H1 (cell line): ENCODE data around the gene GZF1. TPM values are rescaled to one million over a fixed set of nuclear protein-coding genes. Genes with fewer than 3 reads are reported as not detected.

Experiments
- CTCF ChIA-PET: fragments of 300-600 bp; sonication (Branson Sonifier 250); formaldehyde crosslinking; loops from one replicate; lab custom pipeline; 2021; ENCODE audit not compliant: partially characterized antibody; lab: Charles Lee
- POLR2A ChIA-PET: fragments of 300-600 bp; sonication (Branson Sonifier 250); formaldehyde crosslinking; loops from one replicate; lab custom pipeline; 2021; ENCODE audit warnings: inconsistent platforms; ENCODE audit not compliant: partially characterized antibody; lab: Charles Lee
- DNase-seq, 2 experiments: peaks; one replicate each; pipeline versions ENCODE4 v3.0.0 to v3.0.0-alpha.2; 2010 to 2022; ENCODE audit warnings: low spot score in 2 of 2, low read depth in 1 of 2, mixed read lengths in 1 of 2
- FAIRE-seq: peaks from 2 replicates; lab custom pipeline; 2011; peaks lifted over from hg19 to GRCh38; lab: Jason Lieb, UNC
- H2AFZ ChIP-seq: 2 replicates; pipeline ENCODE4 v1.8.1; 2012; ENCODE audit warnings: low read length, inconsistent platforms
- H2AK5ac ChIP-seq: 2 replicates; pipeline ENCODE4 v1.6.1; 2013; ENCODE audit warnings: low read depth, low read length
- H2BK120ac ChIP-seq: replicated peaks from 2 replicates; pipeline ENCODE3; 2013; ENCODE audit warnings: low read depth, low read length, inconsistent platforms
- H2BK12ac ChIP-seq: 2 replicates; pipeline ENCODE4 v1.6.1; 2013; ENCODE audit warnings: low read depth, low read length
- H2BK15ac ChIP-seq: 2 replicates; pipeline ENCODE4 v1.6.1; 2013; ENCODE audit warnings: low read length
- H2BK20ac ChIP-seq: 2 replicates; pipeline ENCODE4 v1.6.1; 2013; ENCODE audit warnings: low read length
- H2BK5ac ChIP-seq: 2 replicates; pipeline ENCODE4 v1.6.1; 2013; ENCODE audit warnings: low read depth, low read length
- H3K14ac ChIP-seq: 2 replicates; pipeline ENCODE4 v1.6.1; 2013; ENCODE audit warnings: inconsistent platforms; ENCODE audit not compliant: insufficient read length
- H3K18ac ChIP-seq: 2 replicates; pipeline ENCODE4 v1.6.1; 2013; ENCODE audit warnings: low read length; ENCODE audit errors: extremely low read depth
- H3K23ac ChIP-seq: 2 replicates; pipeline ENCODE4 v1.6.1; 2013; ENCODE audit warnings: inconsistent platforms; ENCODE audit not compliant: insufficient read length
- H3K23me2 ChIP-seq: 2 replicates; pipeline ENCODE4 v1.6.1; 2013; ENCODE audit warnings: low read depth, low read length
- H3K27ac ChIP-seq: 2 replicates; pipeline ENCODE4 v1.6.1; 2011; ENCODE audit warnings: low read depth, low read length, inconsistent platforms
- H3K27me3 ChIP-seq, 4 experiments: replicated peaks in 1 of 4; 1 replicate in 1 of 4; 2 replicates in 3 of 4; pipeline versions ENCODE4 v1.6.1 to v1.8.1; 2011 to 2013; ENCODE audit warnings: low read length in 3 of 4, mild to moderate bottlenecking in 3 of 4, inconsistent platforms in 2 of 4, mixed read lengths in 2 of 4, moderate library complexity in 1 of 4; ENCODE audit not compliant: control insufficient read depth in 3 of 4, insufficient read depth in 3 of 4; ENCODE audit errors: extremely low read depth in 1 of 4
- H3K36me3 ChIP-seq, 4 experiments: 2 replicates each; pipeline versions ENCODE4 v1.6.1 to v1.8.1; 2011 to 2013; ENCODE audit warnings: mild to moderate bottlenecking in 4 of 4, low read length in 3 of 4, moderate library complexity in 2 of 4, control low read depth in 1 of 4, inconsistent platforms in 1 of 4; ENCODE audit not compliant: insufficient read depth in 4 of 4, control insufficient read depth in 2 of 4
- H3K4ac ChIP-seq: replicated peaks from 2 replicates; pipeline ENCODE3; 2013; ENCODE audit warnings: low read length, low read depth, mixed read lengths, inconsistent platforms; ENCODE audit not compliant: insufficient read length
- H3K4me1 ChIP-seq, 4 experiments: replicated peaks in 1 of 4; 1 replicate in 1 of 4; 2 replicates in 3 of 4; pipeline versions ENCODE4 v1.6.1 to v1.8.1; 2011 to 2013; ENCODE audit warnings: low read length in 3 of 4, inconsistent platforms in 2 of 4, mixed read lengths in 1 of 4; ENCODE audit not compliant: insufficient read depth in 4 of 4, control insufficient read depth in 3 of 4
- H3K4me2 ChIP-seq, 2 experiments: 2 replicates each; pipeline versions ENCODE4 v1.6.1 to v1.8.1; 2011 to 2013; ENCODE audit warnings: low read depth in 2 of 2, low read length in 2 of 2, control low read depth in 1 of 2, inconsistent platforms in 1 of 2, mild to moderate bottlenecking in 1 of 2; ENCODE audit not compliant: insufficient read depth in 1 of 2
- H3K4me3 ChIP-seq, 4 experiments: fragments of 200-600, 300-600 bp in 1 of 4; sonication (generic), shearing (Covaris generic), sonication (Bioruptor Twin) in 1 of 4; 2 replicates each; pipeline versions ENCODE4 v1.5.1 to v1.8.1; 2011 to 2016; ENCODE audit warnings: low read length in 4 of 4, low read depth in 3 of 4, control low read depth in 2 of 4, inconsistent platforms in 2 of 4, mild to moderate bottlenecking in 2 of 4, mixed read lengths in 1 of 4, moderate library complexity in 1 of 4; ENCODE audit not compliant: insufficient read depth in 2 of 4; ENCODE audit errors: extremely low read depth in 1 of 4
- H3K56ac ChIP-seq: replicated peaks from 2 replicates; pipeline ENCODE3; 2013; ENCODE audit warnings: low read depth, mild to moderate bottlenecking, mixed read lengths, low read length, inconsistent platforms; ENCODE audit not compliant: insufficient read length
- H3K79me1 ChIP-seq: 2 replicates; pipeline ENCODE4 v1.6.1; 2013; ENCODE audit warnings: low read depth, low read length, control low read depth
- H3K79me2 ChIP-seq, 2 experiments: 2 replicates each; pipeline versions ENCODE4 v1.6.1 to v1.8.1; 2012 to 2013; ENCODE audit warnings: low read length in 2 of 2, mild to moderate bottlenecking in 2 of 2, inconsistent platforms in 1 of 2; ENCODE audit not compliant: insufficient read depth in 2 of 2, control insufficient read depth in 1 of 2
- H3K9ac ChIP-seq, 4 experiments: replicated peaks in 1 of 4; 1 replicate in 1 of 4; 2 replicates in 3 of 4; pipeline versions ENCODE4 v1.6.1 to v1.8.1; 2011 to 2013; ENCODE audit warnings: low read depth in 3 of 4, low read length in 3 of 4, control low read depth in 2 of 4, mild to moderate bottlenecking in 2 of 4, moderate library complexity in 2 of 4, inconsistent platforms in 1 of 4; ENCODE audit errors: extremely low read depth in 1 of 4
- H3K9me3 ChIP-seq, 2 experiments: 2 replicates each; pipeline versions ENCODE4 v1.6.1 to v1.8.1; 2012 to 2013; ENCODE audit warnings: mild to moderate bottlenecking in 2 of 2, moderate library complexity in 2 of 2, control low read depth in 1 of 2, inconsistent platforms in 1 of 2, low read depth in 1 of 2, low read length in 1 of 2, mixed read lengths in 1 of 2; ENCODE audit not compliant: insufficient read depth in 2 of 2
- H4K20me1 ChIP-seq, 2 experiments: replicated peaks in 1 of 2; 2 replicates each; pipeline versions ENCODE3 to v1.8.1; 2011 to 2013; ENCODE audit warnings: inconsistent platforms in 2 of 2, low read length in 2 of 2, mild to moderate bottlenecking in 1 of 2; ENCODE audit not compliant: insufficient read depth in 2 of 2, control insufficient read depth in 1 of 2
- H4K5ac ChIP-seq: 2 replicates; pipeline ENCODE4 v1.6.1; 2013; ENCODE audit warnings: low read length, low read depth, mixed read lengths, inconsistent platforms; ENCODE audit not compliant: insufficient read length
- H4K8ac ChIP-seq: 2 replicates; pipeline ENCODE4 v1.8.0; 2013; ENCODE audit warnings: mild to moderate bottlenecking, moderate library complexity, low read length, inconsistent platforms; ENCODE audit not compliant: insufficient read depth; ENCODE audit errors: extremely low read depth
- H4K91ac ChIP-seq: replicated peaks from 2 replicates; pipeline ENCODE3; 2013; ENCODE audit warnings: low read length, mixed read lengths, inconsistent platforms; ENCODE audit not compliant: insufficient read length
- BACH1 ChIP-seq: IDR thresholded peaks from 2 replicates; pipeline ENCODE4 v1.6.1; 2012; ENCODE audit warnings: low read length, improper control_type of control experiment
- BCL11A ChIP-seq, 2 experiments: IDR thresholded peaks; one replicate each; pipeline ENCODE4 v1.6.1; 2011; ENCODE audit warnings: low read depth in 2 of 2, low read length in 2 of 2, mild to moderate bottlenecking in 2 of 2
- WGBS, 2 experiments: shearing (Covaris generic) in 1 of 2; methylation state at CpG; one replicate each; pipeline versions ENCODE4 v1.1.6 to v1.1.7; 2013 to 2015; ENCODE audit warnings: low lambda C conversion rate in 2 of 2, mixed read lengths in 2 of 2, inconsistent platforms in 1 of 2, low coverage in 1 of 2, missing lambda C conversion rate in 1 of 2; ENCODE audit not compliant: insufficient replicate concordance in 2 of 2, insufficient coverage in 1 of 2, insufficient read length in 1 of 2; ENCODE audit errors: extremely low coverage in 1 of 2, missing lambda C conversion rate in 1 of 2; 5-methylcytosine and 5-hydroxymethylcytosine counted together
- polyA plus RNA-seq, 7 experiments: library from polyadenylated mRNA; depleted of rRNA in 3 of 7; stranded (reverse) in 5 of 7; unstranded in 2 of 7; fragments of >200 nt in 5 of 7; fragments of 200-250 nt in 2 of 7; gene quantifications; 1 replicate in 5 of 7; 2 replicates in 1 of 7; 4 replicates in 1 of 7; pipeline versions ENCODE4 v1.2.1 to v1.2.3, GENCODE V29; 2011 to 2013; ENCODE audit warnings: missing spikeins in 2 of 7, mixed read lengths in 2 of 7
- total RNA-seq: library from RNA; stranded (reverse); fragmentation: NEBNext Ultra II Directional; extraction: Animal tissue kit (Norgen Biotek cat#: 25700); gene quantifications from 2 replicates; pipeline ENCODE4 v1.2.1, GENCODE V29; 2021

Gene GZF1
- total and polyA plus RNA-seq, 2 of the 8 experiments (the other 6 are each of a cell fraction or from before 2014, with no cell fraction given), result 8.2 to 11.9 TPM

- no peak for FAIRE-seq
- no peak overlapping the region for H2BK12ac ChIP-seq
- H3K9me3 ChIP-seq, result no peaks in the 10 kb centered on the region
- no peak overlapping the region for H3K4me2 ChIP-seq
- no peak overlapping the region for H2AK5ac ChIP-seq
- H4K91ac ChIP-seq, result no peak overlapping the region
- H3K9ac ChIP-seq, result no peak overlapping the region
- no peak overlapping the region for H3K27ac ChIP-seq
- H3K4ac ChIP-seq, result no peak overlapping the region
- H3K36me3 ChIP-seq, result no peaks in the 10 kb centered on the region
- DNase-seq, result no peak
- H3K4me1 ChIP-seq, result no peaks in the 10 kb centered on the region
- no peaks in the 10 kb centered on the region for H3K23me2 ChIP-seq
- ChIA-PET CTCF (interaction anchor here (1.0 to 1.1 kb wide), 2 partner anchors 19 to 27 kb away, joined by 3 read pairs; no protein-coding TSS in a partner anchor), POLR2A (no interaction called here)
- H4K8ac ChIP-seq, result no peak overlapping the region
- H4K5ac ChIP-seq, result no peak overlapping the region
- H2BK15ac ChIP-seq, result no peak overlapping the region
- no peak overlapping the region for H3K23ac ChIP-seq
- H3K18ac ChIP-seq, result no peak overlapping the region
- no peak overlapping the region for H3K56ac ChIP-seq
- H2BK120ac ChIP-seq, result no peak overlapping the region
- 81% methylated on average over 5 of the region's 5 CpGs; no CpG with 5 or more reads in 1 of the 2 experiments for WGBS, 2 experiments
- no peak overlapping the region for H2AFZ ChIP-seq
- no peak for TF ChIP-seq BACH1
- TF ChIP-seq BCL11A (IDR thresholded peaks at IDR 0.05; ENCODE audit: low read depth in 2 of 2, low read length in 2 of 2), result no peak
- no peaks in the 10 kb centered on the region for H4K20me1 ChIP-seq
- H3K14ac ChIP-seq, result no peak overlapping the region
- H3K79me2 ChIP-seq, result no peaks in the 10 kb centered on the region
- H3K27me3 ChIP-seq, result no peaks in the 10 kb centered on the region
- no peak overlapping the region for H2BK20ac ChIP-seq
- H3K79me1 ChIP-seq, result no peaks in the 10 kb centered on the region
- no peak overlapping the region for H3K4me3 ChIP-seq
- no peak overlapping the region for H2BK5ac ChIP-seq
These were observed 47.3 kb upstream of the GZF1 start for GRCh38 chr20:23314699-23315098.
